ENCODE data around the gene HERC6.
"Not testable (repeated sequence)": the region's sequence is repeated elsewhere in the genome, so short reads cannot be mapped to it uniquely, and the experiment has no call there.

HERC6 gene

DNA sequence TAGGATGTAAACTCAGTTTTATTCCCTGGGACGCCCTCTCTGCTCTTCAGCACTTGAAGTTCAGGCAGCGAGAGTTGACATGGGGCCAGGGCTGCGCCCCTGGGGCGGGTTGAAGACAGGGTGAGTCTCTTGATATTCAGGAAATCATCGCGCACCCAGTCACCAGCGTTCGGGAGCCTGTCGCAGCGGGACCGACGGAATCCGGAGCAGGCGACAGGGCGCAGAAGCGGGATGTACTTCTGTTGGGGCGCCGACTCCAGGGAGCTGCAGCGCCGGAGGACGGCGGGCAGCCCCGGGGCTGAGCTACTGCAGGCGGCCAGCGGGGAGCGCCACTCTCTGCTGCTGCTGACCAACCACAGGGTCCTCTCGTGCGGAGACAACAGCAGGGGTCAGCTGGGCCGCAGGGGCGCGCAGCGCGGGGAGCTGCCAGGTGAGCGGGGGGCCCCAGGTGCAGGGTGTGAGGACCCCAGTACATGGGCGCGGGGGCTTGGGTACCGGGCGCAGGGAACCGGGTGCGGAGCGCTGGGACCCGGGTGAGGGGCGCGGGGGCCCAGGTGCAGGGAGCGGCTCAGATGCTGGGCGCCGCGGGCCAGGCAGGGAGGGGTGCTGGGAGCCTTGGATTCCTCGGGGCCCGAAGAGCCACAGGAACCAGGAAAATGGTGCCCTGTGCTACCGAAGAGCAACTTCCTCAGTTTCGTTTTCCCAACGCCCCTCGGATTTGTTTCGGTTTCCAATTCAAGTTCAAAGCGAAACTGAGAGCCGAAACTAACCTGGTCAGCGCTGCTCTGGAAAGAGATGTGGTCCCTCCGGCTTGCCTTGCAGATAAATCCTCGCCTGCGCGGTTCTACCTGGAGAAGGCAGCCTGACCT lies at the start of gene HERC6:
TSS of gene HERC6 (plus strand) at position 162 of the 869 bp plus-strand sequence. CDS start at position 232, 70 bp downstream.
- DNase-seq = peak; percentile 75

DNA sequence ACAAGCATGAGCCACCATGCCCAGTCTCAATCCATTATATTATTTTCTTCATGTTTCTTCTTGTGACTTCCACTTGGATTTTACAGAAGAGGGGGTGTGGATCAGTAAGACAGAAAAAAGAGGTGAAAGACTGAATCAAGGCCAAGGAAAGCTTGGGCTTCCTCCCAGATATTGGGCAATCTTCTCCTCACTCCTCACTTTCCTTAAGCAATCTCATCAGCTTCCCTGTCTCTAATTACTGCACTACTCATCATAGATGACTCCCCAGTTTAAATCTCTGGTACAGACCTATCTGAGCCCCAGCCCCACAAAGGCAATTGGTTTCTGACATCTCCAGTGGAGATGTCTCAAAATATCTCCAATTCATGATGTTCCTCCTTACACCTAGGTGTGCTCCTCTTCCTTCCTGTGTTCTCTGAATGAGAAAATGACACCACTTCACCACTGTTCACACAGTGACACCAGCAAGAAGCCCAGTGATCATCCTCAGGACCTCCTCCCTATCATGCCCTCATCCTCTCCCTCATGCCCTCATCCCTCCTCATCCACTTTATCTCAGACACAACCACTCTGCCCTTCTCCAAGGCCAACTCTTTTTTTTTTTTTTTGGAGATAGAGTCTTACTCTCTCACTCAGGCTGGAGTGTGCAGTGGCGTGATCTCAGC lies 44.8 kb upstream of the HERC6 start:
- no peak for DNase-seq

DNA sequence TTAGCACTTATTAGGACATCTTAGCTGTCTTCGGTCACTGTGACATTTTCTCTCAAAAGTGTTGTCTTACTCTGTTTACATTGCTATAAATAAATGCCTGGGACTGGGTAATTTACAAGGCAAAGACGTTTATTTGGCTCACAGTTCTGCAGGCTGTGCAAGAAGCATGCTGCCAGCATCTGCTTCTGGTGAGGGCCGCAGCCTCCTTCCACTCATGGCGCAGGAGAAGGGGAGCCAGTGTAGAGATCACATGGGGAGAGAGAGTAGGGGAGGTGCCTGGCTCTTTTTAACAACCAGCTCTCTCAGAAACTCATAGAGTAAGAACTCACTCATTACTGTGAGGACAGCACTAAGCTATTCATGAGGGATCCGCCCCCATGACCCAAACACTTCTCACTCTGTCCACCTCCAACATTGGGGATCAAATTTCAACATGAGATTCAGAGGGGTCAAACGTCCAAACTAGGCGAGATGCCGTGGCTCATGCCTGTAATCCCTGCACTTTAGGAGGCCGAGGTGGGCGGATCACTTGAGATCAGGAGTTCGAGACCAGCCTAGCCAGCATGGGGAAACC lies 43.5 kb upstream of the HERC6 start:
- DNase-seq = no peak

DNA sequence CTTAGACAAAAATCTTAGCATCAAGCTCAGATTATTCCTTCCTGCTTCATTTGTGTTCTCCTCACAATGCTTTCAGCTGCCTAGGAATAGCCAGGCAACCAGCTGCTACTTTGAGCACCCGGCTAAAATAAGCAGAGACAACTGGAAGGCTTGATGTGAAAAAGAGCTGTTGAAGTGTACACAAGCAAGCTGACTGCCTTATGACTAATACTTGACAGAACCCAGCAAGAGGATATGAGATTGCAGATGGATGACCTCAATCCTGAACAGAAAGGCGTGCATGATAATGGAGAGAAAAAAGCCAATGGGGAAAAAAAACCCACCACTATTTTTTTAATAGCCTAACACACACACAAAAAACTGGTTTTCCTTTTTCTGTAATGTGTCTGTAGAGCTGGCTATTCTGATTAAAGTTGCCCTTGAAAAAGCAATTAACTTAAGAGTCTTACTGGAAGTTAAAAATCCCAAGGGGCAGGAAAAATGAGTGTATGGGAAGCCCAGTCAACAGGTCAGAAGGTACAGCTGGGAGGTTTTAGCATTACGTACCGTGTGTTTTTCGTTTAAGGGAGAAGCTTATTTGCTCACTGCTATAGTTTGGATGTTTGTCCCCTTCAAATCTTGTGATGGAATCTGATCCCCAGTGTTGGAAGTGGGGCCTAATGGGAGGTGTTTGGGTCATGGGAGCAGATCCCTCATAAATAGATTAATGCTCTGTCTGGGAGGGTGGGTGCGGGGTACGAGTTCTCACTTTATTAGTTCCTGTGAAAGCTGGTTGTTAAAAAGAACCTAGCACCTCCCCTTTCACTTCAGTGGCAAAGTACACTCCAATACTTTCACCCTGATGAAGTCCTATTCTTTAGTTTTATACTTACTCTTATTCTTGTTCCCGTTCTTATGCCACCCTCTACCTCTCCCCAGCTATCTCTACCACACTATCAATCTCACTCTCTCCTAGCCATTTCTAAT lies 37.1 kb upstream of the HERC6 start:
- no peak for DNase-seq

DNA sequence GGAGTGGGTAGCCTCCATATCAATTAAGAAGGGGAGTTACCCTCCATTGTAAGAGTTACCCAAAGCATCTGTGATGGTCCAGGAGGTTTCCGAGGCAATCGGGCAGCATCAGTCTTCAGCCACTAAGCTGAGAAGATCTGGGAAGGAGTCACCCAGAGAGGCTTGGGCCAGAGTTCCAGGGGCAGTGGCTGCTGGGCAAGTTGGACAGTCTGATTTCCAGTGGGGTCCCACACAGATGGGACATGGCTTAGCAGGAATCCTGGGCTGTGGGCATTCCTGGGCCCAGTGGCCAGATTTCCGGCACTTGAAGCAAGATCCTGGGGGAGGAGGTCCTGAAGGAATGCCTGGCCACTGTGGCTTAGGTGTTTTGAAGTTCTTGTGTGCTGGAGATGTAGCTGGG lies 31.8 kb upstream of the HERC6 start:
- not testable (repeated sequence) for DNase-seq

DNA sequence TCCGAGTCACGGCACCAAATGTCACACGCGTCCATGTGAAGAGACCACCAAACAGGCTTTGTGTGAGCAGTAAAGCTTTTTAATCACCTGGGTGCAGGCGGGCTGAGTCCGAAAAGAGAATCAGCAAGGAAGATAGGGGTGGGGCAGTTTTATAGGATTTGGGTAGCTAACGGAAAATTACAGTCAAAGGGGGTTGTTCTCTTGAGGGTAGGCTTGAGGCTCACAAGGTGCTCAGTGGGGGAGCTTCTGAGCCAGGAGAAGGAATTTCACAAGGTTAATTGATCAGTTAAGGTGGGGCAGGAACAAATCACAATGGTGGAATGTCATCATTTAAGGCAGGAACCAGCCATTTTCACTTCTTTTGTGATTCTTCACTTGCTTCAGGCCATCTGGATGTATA lies 29.9 kb upstream of the HERC6 start:
- not testable (repeated sequence) for DNase-seq

DNA sequence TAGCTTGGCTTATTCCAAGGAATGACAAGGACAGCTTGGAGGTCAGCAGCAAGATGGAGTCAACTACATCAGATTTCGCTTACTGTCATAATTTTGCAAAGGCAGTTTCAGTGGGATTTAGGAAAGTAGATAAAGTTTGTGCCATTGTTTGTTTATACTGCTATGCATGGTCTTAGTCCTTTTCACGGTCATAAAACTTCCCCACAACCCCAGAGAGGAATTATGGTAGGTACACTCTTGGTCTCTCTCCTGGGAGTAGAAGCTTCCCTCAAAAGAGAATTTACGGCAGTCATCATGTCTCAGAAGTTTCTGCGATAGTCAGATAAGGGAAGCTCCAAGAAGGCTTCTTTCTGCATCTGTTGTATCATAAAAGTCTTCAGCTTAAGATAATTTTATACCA lies 27.9 kb upstream of the HERC6 start:
- no peak for DNase-seq

DNA sequence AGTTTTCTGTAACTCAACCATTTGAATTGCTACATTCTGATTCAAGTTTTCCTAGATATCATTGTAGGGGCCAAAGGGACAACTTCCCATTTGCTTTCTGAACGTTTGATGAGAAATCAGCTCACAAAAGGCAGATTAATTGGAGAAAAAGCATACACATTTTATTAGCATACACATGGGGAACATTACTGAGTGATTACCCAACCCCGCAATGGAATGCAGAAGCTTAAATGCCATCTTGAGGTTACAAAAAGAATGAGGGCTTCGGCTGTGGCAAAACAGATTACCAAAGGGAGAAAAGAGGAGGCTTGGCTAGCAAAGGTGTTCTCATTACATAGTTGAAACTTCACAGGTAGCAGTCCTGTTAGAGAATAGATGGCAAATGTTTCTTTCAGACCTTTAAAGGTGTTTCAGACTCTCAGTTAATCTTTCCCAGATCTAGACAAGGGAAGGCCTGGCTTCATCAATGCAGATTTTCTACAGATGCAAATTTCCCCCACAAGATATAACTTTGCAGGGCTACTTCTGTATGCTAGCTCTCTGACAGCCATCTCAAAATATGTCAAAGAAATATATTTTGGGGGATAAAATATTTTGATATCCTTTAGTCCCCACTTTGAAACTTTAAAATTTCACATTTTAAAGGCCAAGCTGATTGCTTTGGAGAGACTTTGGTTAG lies 26.5 kb upstream of the HERC6 start:
- DNase-seq = no peak

DNA sequence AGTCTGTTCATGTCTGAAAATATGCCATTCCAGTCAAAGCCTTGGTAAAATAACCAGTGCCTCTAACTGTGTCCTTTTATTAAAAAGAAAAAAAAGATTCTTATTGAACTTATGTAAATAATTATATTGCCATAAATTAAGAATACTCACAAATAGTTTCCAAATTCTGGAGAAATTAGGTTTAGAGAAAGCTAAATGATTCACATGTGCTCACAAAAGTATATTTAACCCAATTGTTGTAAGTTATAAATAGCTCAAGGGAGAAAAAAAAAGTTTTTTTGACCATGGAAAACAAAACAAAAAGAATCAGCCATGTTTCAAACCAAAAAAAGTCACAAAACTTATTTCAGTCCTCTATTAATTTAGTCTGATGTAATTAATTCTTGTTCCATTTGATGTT lies 25.3 kb upstream of the HERC6 start:
- DNase-seq = no peak

DNA sequence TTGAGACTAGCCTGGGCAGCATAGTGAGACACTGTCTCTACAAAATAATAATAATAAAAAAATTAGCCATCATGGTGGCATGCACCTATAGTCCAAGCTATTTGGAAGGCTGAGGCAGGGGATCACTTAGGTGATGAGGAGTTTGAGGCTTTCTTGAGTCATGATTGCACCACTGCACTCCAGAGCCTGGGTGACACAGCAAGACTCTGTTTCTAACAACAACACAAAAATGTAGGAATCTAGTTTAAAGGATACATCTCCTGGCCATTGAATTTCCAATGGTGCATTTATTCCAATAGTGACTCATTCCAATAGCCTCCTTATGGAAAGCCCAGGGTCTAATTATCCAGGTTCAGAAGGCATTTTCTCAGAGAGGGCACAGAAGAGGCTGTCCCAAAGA lies 21.9 kb upstream of the HERC6 start:
- no peak for DNase-seq

DNA sequence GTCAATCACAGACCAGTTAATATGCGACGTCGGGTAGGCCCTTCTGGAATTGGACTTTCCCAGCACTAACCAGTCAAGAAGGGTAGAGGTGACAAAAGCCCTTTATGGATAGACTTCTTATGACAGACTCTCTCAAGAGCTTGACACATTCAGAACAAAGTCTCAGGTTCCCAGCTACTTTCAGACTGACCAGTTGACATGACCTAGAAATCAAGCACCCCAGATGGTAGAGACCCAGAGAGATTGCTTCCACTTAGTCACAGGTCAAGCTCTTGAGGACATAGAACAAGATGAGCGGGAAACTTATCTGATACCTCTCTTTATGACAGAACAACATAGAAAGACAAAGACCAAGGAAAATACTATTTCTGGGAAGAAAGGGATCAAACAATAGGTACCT lies 21.4 kb upstream of the HERC6 start:
- no peak for DNase-seq

DNA sequence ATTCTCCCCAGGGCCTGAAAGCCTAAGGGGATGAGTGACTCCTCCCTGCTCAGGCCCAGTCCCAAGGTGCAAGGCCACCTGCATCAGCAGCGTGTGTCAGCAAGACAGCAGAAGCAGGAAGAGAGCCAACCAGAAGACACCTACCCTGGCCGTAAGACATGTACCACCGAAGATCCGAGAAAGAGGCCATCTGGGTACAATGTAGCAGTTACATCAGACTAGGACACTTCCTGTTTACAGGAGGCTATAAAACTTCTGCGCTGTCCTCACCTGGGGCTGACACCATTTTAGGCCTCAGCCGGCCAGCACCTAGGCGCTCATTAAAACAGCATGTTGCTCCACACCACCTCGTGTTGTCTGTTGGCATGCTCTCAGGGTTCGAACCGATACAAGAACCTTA lies 19.1 kb upstream of the HERC6 start:
- DNase-seq = no peak

DNA sequence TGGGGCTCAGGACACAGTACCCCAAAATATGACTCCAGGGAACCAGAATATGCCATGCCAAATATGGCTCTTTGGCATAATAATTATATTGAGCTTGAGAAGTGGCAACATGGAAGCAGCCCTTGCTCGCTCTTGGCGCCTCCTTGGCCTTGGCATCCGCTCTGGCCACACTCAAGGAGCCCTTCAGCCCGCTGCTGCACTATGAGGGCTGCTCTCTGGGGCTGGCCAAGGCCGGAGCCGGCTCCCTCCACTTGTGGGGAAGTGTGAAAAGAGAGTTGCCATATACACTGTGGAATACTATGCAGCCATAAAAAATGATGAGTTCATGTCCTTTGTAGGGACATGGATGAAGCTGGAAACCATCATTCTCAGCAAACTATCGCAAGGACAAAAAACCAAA lies 18.4 kb upstream of the HERC6 start:
- DNase-seq = no peak

DNA sequence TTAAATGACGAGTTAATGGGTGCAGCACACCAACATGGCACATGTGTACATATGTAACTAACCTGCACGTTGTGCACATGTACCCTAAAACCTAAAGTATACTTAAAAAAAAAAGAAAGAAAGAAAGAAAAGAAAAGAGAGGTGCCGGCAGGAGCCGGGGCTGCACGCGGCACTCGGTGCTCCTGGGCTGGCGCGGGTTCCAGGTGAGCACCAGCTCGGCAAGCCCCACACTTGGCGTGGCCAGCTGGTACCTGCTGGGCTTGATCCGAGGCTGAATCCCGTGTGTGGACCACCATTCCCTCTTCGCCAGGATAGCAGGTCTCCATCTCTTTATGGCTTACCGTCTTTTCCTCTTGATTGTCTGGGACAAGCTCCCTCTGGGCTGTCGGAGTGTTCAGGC lies 17.9 kb upstream of the HERC6 start:
- DNase-seq = no peak

DNA sequence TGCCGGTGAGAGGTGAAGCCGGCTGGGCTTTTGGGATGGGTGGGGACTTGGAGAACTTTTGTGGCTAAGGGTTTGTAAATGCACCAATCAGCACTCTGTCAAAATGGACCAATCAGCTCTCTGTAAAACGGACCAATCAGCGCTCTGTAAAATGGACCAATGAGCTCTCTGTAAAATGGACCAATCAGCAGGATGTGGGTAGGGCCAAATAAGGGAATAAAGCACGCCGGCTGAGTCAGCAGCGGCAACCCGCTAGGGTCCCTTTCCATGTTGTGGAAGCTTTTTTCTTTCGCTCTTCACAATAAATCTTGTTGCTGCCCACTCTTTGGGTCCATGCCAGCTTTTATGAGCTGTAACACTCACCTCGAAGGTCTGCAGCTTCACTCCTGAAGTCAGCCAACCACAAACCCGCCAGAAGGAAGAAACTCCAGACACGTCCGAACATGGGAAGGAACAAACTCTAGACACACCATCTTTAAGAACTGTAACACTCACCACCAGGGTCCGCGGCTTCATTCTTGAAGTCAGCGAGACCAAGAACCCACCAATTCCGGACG lies 17.4 kb upstream of the HERC6 start:
- not testable (repeated sequence) for DNase-seq

DNA sequence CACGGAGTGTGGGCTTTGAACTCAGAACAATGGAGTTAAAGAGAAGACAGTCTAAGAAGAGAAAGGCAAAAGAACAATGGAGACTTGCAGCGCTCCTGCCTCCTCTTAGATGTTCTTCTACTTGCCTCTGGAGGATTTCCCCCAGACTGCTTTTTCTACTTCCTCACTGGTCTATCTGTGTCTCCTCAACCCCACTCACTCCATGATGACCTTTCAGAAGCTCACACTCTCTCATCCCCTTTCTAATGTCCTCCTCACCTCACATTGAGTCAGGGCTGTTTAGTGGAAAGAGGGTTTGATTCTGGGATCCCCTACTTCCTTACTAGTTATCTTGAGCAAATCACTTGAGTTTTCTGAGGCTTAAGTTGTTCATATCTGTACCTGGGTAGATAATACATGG lies 12.2 kb upstream of the HERC6 start:
- no peak for DNase-seq

DNA sequence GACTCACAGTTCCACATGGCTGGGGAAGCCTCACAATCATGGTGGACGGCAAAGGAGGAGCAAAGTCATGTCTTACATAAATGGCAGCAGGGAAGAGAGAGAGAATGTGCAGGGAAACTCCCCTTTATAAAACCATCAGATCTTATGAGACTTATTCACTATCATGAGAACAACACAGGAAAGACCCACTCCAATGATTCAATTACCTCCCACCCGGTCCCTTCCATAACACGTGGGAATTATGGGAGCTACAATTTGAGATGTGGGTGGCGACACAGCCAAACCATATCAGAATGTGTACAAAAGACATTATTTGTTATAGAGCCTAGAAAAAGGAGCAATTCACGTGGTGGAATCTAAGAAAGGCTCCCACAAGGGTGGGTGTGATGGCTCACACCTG lies 10.8 kb upstream of the HERC6 start:
- no peak for DNase-seq

DNA sequence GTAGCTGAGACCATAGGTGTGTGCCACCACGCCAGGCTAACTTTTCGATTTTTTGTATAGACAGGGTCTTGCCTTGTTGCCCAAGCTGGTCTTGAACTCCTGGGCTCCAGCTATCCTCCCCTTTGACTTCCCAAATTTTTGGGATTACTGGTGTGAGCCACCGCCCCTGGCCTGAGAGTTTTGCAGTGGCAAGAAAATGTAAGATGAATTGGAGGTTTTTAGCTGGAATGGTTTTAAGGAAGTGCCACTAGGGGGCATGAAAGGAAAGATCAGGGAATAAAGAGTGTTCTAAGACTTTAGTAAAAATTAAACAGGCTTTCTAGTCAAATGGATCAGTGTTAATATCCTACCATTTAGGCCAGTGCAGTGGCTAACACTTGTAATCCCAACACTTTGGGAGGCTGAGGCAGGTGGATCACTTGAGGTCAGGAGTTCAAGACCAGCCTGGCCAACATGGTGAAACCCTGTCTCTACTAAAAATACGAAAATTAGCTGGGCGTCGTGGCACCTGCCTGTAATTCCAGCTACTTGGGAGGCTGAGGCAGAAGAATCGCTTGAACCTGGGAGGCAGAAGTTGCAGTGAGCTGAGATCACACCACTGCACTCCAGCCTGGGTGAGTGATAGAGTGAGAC lies 9.4 kb upstream of the HERC6 start:
- DNase-seq = peak; percentile 11

DNA sequence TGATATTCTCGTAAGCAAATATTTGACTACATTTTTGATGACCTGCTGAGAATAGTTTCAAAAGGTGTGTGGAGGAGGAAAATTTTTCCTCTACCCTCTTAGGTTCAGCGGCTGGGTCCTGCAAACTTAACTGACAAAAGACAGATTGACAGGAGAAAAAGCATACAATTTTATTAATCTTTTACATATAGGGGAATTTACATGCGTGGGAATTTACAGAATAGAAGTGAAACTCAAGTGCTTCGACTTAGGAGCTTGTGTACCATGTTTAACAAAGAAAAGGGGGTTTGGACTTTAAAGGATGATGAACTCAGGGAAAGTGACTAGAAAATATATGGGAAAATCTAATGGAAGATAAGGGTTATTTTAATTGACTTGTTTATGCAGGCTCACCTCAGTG lies 2.5 kb downstream of the HERC6 start:
- DNase-seq = no peak

DNA sequence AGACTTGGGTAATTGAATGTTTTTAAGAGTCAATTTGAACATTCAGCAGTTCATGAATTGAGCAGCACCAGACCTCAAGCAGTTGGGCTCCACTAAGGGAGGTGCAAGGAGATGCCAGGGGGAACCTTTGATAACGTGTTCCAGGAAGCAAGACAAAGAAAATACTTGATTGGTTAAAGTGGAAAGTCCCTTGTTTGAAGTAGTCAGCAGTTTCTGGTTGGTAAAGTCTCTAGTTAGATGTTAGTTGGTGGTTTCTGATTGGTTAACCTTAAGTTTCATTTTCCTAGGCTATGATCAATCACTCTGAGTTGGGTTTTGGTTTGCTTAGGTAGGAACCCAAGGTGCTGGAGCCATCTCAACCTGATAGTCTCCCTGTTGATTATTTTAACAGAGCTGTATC lies 4.0 kb downstream of the HERC6 start:
- DNase-seq = peak; percentile 60

DNA sequence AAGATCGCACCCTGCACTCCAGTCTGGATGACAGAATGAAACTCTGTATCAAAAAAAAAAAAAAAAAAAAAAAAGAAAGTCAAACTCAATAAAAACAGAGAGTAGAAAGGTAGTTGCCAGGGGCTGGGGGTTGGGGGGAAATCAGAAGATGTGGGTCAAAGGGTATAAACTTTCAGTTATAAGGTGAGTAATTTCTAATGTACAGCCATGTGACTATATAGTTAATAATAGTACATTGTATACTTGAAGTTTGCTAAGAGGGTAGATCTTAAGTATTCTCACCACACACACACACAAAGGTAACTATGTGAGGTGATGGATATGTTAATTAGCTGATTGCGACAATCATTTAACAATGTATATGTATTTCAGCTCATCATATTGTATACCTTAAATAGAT lies 11.5 kb downstream of the HERC6 start:
- DNase-seq = no peak

DNA sequence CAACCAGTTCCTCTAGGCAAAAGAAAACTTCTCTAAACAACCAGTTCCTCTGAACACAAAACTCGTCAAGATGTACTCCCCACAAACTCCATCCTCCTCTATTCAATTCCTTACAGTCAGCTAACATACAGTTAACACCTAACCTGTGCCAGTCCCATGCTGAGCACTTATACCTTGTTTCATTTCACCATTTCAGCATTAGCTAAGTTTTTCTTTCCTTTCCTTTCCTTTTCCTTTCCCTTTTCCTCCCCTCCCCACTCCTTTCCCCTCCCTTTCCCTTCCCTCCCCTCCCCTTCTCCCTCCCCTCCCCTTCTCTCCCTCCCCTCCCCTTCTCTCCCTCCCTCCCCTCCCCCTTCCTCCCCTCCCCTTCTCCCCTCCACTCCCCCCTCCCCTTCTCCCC lies 13.1 kb downstream of the HERC6 start:
- DNase-seq = no peak

Measured in stimulated activated CD4-positive, alpha-beta T cell treated with anti-CD3 and anti-CD28 coated beads, Interleukin-4, amount 100 ng/mL, for 24 hours (primary cell).